Inferior parietal cortex (tissue), 1 donor: ENCODE measurements around the gene EVX2.

Experiments
- DNase-seq: peaks from one replicate; pipeline ENCODE4 v3.0.0-alpha.2; 2016; ENCODE audit errors: extremely low spot score

Gene EVX2

GRCh38 chr2:176107731-176108181 is 24.0 kb upstream of the EVX2 start:
- no peak for DNase-seq

- DNase-seq, result no peak
Observed at GRCh38 chr2:176106581-176107539, 23.1 kb upstream of the EVX2 start, which contains the start of gene HOXD11. Gene HOXD11 (plus strand): TSS chr2:176107280. CDS start chr2:176107356, 76 bp downstream.

- DNase-seq, result no peak
Observed at GRCh38 chr2:176105730-176106580, 22.2 kb upstream of the EVX2 start.

GRCh38 chr2:176105078-176105729 is 21.4 kb upstream of the EVX2 start:
- DNase-seq, result no peak

GRCh38 chr2:176104316-176105077 is 20.7 kb upstream of the EVX2 start:
- no peak for DNase-seq

DNA sequence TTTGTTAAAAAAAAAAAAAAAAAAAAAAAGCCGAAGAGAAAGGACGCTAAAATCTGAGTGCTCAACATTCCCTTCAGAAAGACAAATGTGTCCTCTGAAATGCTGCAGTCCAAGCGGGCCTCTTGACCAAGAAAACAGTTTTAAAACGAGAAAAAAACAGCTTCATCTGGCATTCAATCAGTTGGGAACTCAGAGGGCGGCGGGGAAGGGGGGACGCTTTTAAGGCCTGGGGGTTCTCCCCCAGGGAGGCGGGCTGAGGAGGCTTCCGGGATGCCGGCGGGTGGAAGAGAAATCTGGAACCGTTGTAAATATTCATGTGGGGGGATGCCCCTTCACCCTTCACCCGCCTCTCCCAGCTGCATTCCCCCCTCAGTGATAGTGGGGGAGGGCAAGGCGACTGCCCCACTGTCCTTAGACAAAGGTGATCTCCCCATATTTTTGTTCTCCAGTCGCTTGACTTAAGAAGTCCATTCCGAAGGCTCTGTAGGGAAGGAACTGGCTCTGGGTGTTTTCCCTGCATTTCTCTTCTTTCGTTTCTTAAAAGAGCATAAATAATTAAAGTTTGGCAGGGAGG is 20.1 kb upstream of the EVX2 start:
- no peak for DNase-seq

DNA sequence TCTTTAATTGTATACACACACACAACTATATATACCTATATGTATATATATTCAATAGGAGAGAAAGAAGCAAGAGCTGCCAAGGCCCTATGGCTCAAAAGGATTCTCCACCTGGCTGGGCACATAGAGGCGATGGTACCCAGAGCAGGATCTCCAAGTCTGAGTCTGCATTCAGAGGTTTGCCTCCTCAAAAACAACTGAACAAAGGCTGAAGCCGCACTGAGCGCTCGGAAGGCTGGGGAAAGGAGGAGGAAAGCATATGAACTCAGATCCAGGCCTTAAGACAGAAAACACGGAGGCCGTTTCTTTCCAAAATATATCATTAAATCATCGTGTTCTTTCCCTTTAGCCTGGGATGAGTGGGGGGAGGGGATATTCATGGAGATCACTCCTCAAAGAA is 19.4 kb upstream of the EVX2 start:
- DNase-seq, result no peak

DNA sequence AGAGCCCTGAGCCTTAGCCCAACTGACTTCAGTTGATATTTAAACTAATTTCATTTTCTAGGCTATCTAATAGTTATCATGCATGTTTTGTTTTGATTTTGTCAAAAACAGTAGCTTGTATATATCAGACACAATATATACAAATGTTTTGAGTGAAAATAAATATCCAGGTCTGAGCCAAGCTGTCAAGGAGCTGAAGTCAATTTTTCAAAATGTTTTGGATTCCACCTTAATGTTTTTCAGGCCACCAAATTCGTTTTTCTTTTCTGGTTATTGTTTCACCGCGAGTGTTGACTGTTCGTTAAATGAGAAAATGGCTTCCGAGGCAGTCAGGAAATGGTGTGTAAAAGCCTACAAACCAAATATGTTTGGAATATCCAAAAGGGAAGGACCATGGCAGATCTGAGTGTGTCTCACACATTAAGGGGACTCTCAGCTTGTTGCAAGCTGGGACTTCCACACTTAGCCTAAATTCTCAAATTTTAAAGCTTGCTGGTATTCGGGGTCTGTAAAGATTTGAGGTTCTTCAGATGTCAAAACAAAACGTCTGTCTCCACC is 18.6 kb upstream of the EVX2 start:
- DNase-seq, result no peak

DNA sequence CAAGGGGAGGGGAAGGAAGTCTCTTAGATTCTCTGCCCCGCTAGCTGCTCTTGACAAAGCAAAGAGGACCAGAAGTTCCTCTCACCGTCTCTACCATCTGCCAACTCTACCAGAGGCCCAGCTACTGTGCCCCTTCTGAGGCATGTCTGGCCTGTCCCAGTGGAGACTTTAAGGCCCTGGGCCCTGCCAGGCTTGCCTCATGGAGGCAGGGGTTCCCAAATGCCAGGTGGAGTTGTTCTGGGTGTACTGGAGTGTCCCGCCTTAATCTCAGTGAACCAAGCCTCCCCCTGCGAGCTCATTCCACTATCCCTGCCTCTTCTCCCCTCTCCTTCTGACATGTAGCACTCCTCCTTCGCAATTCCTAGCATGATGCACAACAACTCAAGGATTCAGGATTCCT is 18.1 kb upstream of the EVX2 start:
- DNase-seq, result no peak

- no peak for DNase-seq
Observed at GRCh38 chr2:176101216-176101830, 17.6 kb upstream of the EVX2 start.

DNA sequence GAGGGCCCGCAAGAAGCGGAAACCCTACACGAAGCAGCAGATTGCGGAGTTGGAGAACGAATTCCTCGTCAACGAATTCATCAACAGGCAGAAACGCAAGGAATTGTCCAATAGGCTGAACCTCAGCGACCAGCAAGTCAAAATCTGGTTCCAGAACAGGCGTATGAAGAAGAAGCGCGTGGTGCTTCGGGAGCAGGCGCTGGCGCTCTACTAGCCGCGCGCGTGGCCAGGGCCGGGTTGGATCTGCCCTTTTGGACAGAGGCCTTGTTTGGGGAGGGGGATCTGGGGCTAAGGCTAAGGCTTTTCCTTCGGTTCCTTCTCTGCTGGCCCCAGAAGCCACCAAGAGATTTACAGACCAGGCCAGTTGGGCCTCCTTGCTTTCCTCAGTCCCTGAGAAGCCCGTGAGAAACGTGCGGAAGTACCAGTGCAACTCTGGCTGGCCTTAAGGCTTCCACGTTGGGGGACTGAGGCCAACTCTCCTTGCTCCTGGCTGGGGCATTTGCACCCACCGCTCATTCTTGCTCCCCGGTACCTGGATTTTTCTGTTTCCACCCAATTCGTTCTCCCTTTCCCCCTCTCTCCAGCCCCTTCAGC is 16.9 kb upstream of the EVX2 start:
- DNase-seq, result no peak

DNA sequence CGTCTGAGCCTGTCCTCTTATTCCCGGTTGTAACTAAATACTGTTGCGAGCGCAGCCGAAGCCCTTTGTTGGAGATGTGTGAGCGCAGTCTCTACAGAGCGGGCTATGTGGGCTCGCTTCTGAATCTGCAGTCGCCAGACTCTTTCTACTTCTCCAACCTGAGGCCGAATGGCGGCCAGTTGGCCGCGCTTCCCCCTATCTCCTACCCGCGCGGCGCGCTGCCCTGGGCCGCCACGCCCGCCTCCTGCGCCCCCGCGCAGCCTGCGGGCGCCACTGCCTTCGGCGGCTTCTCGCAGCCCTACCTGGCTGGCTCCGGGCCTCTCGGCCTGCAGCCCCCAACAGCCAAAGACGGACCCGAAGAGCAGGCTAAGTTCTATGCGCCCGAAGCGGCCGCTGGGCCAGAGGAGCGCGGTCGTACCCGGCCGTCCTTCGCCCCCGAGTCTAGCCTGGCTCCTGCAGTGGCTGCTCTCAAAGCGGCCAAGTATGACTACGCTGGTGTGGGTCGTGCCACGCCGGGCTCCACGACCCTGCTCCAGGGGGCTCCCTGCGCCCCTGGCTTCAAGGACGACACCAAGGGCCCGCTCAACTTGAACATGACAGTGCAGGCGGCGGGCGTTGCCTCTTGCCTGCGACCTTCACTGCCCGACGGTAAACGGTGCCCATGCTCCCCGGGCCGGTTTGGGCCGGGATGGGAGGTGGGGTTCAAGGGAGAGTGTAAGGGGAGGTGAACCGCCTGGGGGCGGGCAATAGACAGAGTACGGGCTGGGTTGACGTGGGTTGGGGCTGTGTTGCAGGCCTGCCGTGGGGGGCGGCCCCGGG is 16.2 kb upstream of the EVX2 start, which contains the start of gene HOXD12:
Gene HOXD12 (plus strand): TSS at position 68 of the 819 bp plus-strand sequence. CDS start 7 bp downstream, at position 75.
- DNase-seq, result no peak

DNA sequence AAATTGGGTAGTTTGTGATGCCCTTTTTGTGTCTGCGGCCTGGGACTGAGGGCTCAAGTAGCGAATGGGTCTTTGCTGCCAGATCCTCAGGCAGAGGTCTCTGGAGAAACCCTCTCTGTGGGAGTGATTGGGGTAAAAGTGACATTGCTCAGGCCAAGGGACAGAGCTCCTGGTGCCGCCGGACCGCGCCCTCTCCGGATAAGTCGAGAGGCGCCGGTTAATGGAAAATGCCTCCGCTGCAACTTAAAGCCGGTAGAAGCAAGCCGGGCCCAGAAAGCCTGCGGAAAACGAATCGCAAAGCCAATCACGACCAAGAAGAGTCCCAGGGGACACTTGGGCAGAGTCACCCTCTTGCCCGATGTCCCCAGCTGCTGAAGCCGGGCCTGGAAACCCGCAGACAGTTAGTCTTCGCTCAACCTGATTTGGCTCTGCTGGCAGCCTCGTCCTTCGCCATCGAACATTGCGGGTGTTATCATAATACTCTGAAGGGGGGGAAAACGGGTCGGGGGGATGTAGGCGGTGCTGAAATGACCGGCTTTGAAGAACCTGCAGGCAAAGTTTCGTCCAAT is 15.5 kb upstream of the EVX2 start:
- DNase-seq, result no peak

DNA sequence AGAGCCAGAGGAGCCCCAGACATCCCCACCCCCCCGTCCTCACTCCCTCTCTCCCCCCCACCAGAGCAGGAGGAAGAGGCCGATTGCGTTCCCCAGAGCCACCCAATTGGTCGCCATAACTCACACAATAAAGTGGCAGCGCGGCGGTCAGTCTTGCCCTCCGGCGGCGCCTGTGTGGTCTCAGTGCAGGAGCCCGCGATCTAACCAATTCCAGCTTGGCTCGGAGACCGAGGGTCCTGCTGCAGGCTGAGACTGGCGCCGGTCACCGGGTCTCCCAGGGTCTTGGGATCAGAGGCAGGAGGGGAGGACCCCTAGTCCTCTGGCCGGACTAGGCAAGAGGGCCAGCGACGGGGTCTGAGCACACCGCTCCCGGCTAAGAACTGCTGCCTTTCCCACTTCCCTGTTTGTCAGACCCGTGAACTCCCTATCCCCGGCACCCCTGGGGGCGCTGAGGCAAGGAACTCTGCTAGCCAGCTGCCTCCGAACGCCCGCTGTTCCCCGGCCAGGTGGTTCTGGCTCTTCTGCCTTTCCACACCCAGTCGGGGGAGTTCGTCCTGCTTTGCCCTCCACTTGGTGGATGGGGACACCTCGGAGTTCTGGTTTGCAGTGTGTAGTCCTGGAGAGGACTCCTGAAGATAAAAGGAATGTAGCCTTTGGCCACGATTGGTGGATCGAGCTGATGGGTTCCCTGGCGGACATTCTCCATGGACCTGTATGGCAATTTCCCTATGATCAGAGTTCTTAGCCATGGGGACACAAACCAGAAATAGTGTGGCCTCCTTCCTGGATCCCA is 14.8 kb upstream of the EVX2 start:
- no peak for DNase-seq

- DNase-seq, result no peak
Observed at GRCh38 chr2:176097820-176098365, 14.1 kb upstream of the EVX2 start.

GRCh38 chr2:176096986-176097819 is 13.4 kb upstream of the EVX2 start:
- peak; percentile 47 for DNase-seq
